Measurements from ENCODE around the gene SPDYA. TPM values are rescaled to one million over a fixed set of nuclear protein-coding genes. Genes with fewer than 3 reads are reported as not detected.

SPDYA gene
- total RNA-seq, 1 experiment from 2014 or later = 1.2 TPM

DNA sequence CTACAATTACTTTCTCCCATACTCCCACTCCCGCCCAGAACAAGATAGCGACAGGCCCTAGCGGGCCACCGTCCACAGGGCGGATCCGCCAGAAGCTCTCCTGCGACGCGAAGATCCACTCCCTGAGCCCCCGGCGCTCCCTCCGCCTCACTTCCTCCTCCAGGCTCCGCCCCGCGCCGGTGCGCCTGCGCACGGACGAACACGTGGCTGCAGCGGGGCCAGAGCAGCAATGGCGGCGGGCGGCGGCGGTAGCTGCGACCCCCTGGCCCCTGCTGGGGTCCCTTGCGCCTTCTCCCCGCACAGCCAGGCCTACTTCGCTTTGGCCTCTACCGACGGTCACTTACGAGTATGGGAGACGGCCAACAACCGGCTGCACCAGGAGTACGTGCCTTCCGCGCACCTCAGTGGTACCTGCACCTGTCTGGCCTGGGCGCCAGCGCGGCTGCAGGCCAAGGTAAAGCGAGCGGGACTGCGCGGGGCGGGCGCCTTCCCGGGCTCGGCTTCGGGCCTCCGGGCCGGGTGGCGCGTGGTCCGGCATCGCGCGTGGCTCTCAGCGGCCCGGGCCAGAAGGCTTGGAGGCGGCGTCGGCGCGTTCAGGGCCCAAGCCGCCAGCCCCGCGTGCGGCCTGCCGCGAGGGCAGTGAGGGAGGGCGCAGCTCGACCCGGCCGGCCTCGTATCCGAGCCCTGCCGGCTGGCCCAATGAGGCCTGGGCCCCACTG is 84.0 kb downstream of the SPDYA start, which contains the start of gene WDR43:
TSS of gene WDR43 (plus strand) at position 198 of the 719 bp plus-strand sequence. CDS start at position 230, 32 bp downstream.
- peak; percentile 100 for DNase-seq (ENCODE audit: low read depth, low spot score)
- in situ Hi-C loops (cut with HindIII; ENCODE audit: low pct_unique_long_range_greater_than_20kb, low sequenced_read_pairs) = no loop called here

DNA sequence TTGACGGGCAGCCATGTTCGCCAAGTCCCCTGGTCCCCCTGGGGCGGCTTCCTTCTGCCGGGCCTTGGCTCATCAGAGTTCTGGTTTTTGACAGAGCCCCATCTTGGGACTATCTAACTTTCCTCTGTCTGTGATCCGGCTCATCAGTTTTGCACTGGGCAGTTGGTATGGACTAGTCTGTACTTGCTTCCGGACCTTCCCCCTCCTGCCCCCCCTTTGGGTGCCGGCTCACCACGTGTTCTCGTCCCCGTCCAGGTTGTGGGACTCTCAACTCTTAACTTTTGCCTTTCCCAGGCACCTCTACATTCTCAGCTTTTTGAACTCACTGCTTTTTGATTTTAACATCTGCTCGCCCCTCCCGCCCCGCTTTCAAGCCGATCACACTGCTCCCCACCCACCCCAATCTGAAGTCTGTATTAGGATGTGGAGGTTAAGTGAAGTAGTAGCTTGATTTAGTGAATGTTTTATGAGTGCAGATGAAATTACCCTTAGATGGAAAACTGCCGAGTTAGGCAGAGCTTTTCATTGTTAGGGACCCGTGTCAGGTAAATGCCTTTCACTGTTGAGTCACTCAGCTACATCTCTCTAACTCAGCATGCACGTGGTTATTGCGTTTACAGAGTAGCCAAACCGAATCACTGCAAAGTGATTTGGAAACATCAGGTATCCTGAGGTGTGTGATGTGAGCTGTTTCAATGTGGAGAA is 84.7 kb downstream of the SPDYA start:
- DNase-seq (ENCODE audit: low read depth, low spot score) = peak; percentile 52
- in situ Hi-C loops (cut with HindIII; ENCODE audit: low pct_unique_long_range_greater_than_20kb, low sequenced_read_pairs) = no loop called here

DNA sequence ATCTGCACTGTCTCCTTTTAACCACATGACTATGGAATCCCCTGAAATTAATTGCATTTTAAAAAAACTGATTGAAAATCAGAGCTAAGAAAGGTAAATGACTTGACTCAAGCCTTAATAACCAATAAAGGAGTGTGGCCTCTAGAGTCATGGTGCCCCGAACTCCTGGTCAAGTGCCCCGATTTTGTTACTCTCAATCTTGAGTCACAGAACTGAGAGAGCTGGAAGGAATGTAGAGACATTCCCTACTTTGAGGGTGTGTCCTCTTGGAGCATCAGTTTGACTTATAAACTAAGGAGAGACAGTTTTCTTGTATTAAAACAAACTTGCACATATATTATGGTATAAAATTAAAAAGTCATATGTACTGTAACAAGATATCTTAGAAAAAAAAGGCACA is 86.3 kb downstream of the SPDYA start:
- in situ Hi-C loops (cut with HindIII; ENCODE audit: low pct_unique_long_range_greater_than_20kb, low sequenced_read_pairs) = no loop called here
- no peak for DNase-seq (ENCODE audit: low read depth, low spot score)

DNA sequence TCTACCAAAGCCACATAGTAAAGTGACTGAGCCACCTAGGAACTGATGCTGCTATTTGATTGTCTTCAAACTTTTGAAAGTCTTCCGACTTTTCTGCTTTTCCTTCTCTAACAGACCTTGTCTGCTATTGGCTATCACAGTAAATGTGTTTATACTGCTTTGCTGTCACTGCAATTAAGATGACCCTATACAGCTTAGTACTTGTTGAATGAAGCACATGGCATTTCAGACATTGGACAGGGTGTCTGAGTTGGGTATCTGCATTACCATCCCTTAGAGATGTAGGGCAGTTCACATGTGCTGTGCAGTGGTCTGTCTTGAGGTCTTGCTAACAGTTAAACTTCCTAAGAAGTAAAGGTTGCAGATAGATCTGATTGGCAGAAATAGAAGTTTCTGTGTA is 87.4 kb downstream of the SPDYA start:
- no peak for DNase-seq (ENCODE audit: low read depth, low spot score)
- in situ Hi-C loops (cut with HindIII; ENCODE audit: low pct_unique_long_range_greater_than_20kb, low sequenced_read_pairs) = no loop called here

Other genes with a start within 250 kb of the SPDYA start
- 224 and 226 TPM in 2 replicates for gene PPP1CB, start 59.0 kb upstream of the SPDYA start, total RNA-seq (2014; rRNA removed; shearing (Covaris generic))
- 28.1 and 33.7 TPM in 2 replicates for gene TRMT61B, start 59.5 kb downstream of the SPDYA start, total RNA-seq (2014; rRNA removed; shearing (Covaris generic))
- gene WDR43, start 83.8 kb downstream of the SPDYA start, total RNA-seq (2014; rRNA removed; shearing (Covaris generic)) = 211 and 233 TPM in 2 replicates
- gene TOGARAM2, start 170.5 kb downstream of the SPDYA start, total RNA-seq (2014; rRNA removed; shearing (Covaris generic)) = under 0.01 TPM in 1 of 2 replicates, not detected in the other

All from SK-MEL-5 (cell line).